Neural progenitor cell (in vitro differentiated cells): Measurements from ENCODE around the gene HNRNPAB.

Experiments used
- EZH2phosphoT487 ChIP-seq: fragments of 200-600 bp; sonication (generic); IDR thresholded peaks from 2 replicates; pipeline ENCODE4 v1.6.1; 2017; ENCODE audit warnings: antibody characterized with exemption
- TF ChIP-seq, protein P1 (sequence below): fragments of 200-600 bp; sonication (generic); IDR thresholded peaks from 2 replicates; pipeline ENCODE4 v1.5.1; 2017; ENCODE audit warnings: antibody characterized with exemption, mild to moderate bottlenecking

DNA sequence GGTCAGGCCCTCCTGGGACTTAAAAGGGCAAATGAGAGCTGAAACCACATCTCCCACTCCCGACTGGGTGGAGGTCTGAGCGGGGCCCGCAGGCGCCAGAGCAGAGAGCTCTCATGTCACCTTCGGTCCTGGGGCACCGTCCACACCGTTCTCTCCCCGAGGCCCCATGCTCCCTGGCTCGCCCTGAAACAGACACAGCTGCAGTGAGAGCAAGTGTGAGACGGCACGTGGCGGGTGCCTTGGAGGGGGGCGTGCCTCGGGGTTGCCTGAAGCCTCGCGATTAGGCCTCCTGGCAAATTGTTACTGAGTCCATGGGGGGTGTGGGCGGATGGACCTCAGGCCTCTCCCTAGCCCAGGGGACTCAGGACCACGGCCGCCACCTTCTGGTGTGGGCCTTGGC, 52.4 kb downstream of the HNRNPAB start:
- TF ChIP-seq, protein P1, sequence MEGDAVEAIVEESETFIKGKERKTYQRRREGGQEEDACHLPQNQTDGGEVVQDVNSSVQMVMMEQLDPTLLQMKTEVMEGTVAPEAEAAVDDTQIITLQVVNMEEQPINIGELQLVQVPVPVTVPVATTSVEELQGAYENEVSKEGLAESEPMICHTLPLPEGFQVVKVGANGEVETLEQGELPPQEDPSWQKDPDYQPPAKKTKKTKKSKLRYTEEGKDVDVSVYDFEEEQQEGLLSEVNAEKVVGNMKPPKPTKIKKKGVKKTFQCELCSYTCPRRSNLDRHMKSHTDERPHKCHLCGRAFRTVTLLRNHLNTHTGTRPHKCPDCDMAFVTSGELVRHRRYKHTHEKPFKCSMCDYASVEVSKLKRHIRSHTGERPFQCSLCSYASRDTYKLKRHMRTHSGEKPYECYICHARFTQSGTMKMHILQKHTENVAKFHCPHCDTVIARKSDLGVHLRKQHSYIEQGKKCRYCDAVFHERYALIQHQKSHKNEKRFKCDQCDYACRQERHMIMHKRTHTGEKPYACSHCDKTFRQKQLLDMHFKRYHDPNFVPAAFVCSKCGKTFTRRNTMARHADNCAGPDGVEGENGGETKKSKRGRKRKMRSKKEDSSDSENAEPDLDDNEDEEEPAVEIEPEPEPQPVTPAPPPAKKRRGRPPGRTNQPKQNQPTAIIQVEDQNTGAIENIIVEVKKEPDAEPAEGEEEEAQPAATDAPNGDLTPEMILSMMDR = no peak
- no peak for TF ChIP-seq EZH2phosphoT487
